WTC11 (cell line): ENCODE measurements around the gene B2M. TPM values are rescaled to one million over a fixed set of nuclear protein-coding genes. Genes with fewer than 3 reads are reported as not detected.

Experiments
- ATAC-seq: fragments of 200-7000 bp; cut with Tn5 transposase; 2 replicates; pipeline ENCODE4 v1.10.0; 2021; ENCODE audit warnings: mild to moderate bottlenecking, moderate library complexity
- CTCF ChIA-PET: fragments of 300-600 bp; sonication (Branson Sonifier 250); formaldehyde crosslinking; loops from one replicate; lab custom pipeline; 2021; ENCODE audit warnings: antibody characterized with exemption; lab: Charles Lee
- POLR2A ChIA-PET: fragments of 350-600 bp; sonication (Branson Sonifier 250); formaldehyde crosslinking; loops from one replicate; lab custom pipeline; 2021; ENCODE audit warnings: antibody characterized with exemption; lab: Charles Lee
- DNase-seq: peaks from one replicate; pipeline ENCODE4 v3.0.0; 2021; ENCODE audit warnings: low spot score
- H3K27ac Mint-ChIP-seq: 2 replicates; pipeline ENCODE4 v1.8.0; 2021; ENCODE audit warnings: mixed read lengths
- H3K27me3 Mint-ChIP-seq: 2 replicates; pipeline ENCODE4 v1.8.0; 2021; ENCODE audit warnings: low read depth, mild to moderate bottlenecking, moderate library complexity, mixed read lengths
- H3K36me3 Mint-ChIP-seq: 2 replicates; pipeline ENCODE4 v1.8.0; 2021; ENCODE audit warnings: mixed read lengths
- H3K4me1 Mint-ChIP-seq: 2 replicates; pipeline ENCODE4 v1.8.0; 2022; ENCODE audit warnings: mixed read lengths
- H3K4me3 Mint-ChIP-seq: 2 replicates; pipeline ENCODE4 v1.8.0; 2021; ENCODE audit warnings: mild to moderate bottlenecking, moderate library complexity, mixed read lengths
- H3K9me3 Mint-ChIP-seq: 2 replicates; pipeline ENCODE4 v1.8.0; 2021; ENCODE audit warnings: mixed read lengths
- HMGA2 ChIP-seq: fragments of 250-450 bp; sonication (Bioruptor Pico); IDR thresholded peaks from 2 replicates; pipeline ENCODE4 v1.4.0; 2021; ENCODE audit warnings: mild to moderate bottlenecking, moderate library complexity
- JUN ChIP-seq: sonication (generic); formaldehyde crosslinking; IDR thresholded peaks from 2 replicates; pipeline ENCODE4 v1.8.0; 2023; ENCODE audit warnings: mild to moderate bottlenecking, missing genetic modification reagents
- MXD4 ChIP-seq: fragments of 250-450 bp; sonication (Bioruptor Pico); IDR thresholded peaks from 2 replicates; pipeline ENCODE4 v1.8.0; 2021; ENCODE audit warnings: mild to moderate bottlenecking, moderate library complexity, borderline replicate concordance
- TP53 ChIP-seq: sonication (generic); formaldehyde crosslinking; IDR thresholded peaks from 2 replicates; pipeline ENCODE4 v1.8.1; 2023; ENCODE audit warnings: mild to moderate bottlenecking, missing genetic modification reagents
- ZNF219 ChIP-seq: sonication (generic); formaldehyde crosslinking; IDR thresholded peaks from 2 replicates; pipeline ENCODE4 v1.8.0; 2023; ENCODE audit warnings: missing genetic modification reagents, mild to moderate bottlenecking, borderline replicate concordance
- total RNA-seq: library from RNA; stranded (reverse); gene quantifications from 3 replicates; pipeline ENCODE4 v1.2.3, GENCODE V29; 2021
- TF ChIP-seq, protein P1 (sequence below): sonication (generic); formaldehyde crosslinking; IDR thresholded peaks from 2 replicates; pipeline ENCODE4 v1.8.0; 2022; ENCODE audit warnings: missing genetic modification reagents
- TF ChIP-seq, protein P2 (sequence below): sonication (generic); formaldehyde crosslinking; IDR thresholded peaks from 2 replicates; pipeline ENCODE4 v1.8.1; 2022; ENCODE audit warnings: mild to moderate bottlenecking, moderate library complexity, missing genetic modification reagents
- TF ChIP-seq, protein P3 (sequence below): sonication (generic); formaldehyde crosslinking; IDR thresholded peaks from 2 replicates; pipeline ENCODE4 v1.8.1; 2022; ENCODE audit warnings: low read depth, mild to moderate bottlenecking, moderate library complexity, missing genetic modification reagents, borderline replicate concordance
- TF ChIP-seq, protein P4 (sequence below): sonication (generic); formaldehyde crosslinking; IDR thresholded peaks from 2 replicates; pipeline ENCODE4 v1.8.1; 2023; ENCODE audit warnings: mild to moderate bottlenecking, missing genetic modification reagents, moderate library complexity
- TF ChIP-seq, protein P5 (sequence below): sonication (generic); formaldehyde crosslinking; IDR thresholded peaks from 2 replicates; pipeline ENCODE4 v1.8.1; 2022; ENCODE audit warnings: missing genetic modification reagents, borderline replicate concordance
- TF ChIP-seq, protein P6 (sequence below): sonication (generic); formaldehyde crosslinking; IDR thresholded peaks from 2 replicates; pipeline ENCODE4 v1.8.1; 2023; ENCODE audit warnings: mild to moderate bottlenecking, missing genetic modification reagents, moderate library complexity
- TF ChIP-seq, protein P7 (sequence below): sonication (generic); formaldehyde crosslinking; IDR thresholded peaks from 2 replicates; pipeline ENCODE4 v1.8.1; 2022; ENCODE audit warnings: low read depth, missing genetic modification reagents, borderline replicate concordance
- TF ChIP-seq, protein P8 (sequence below): sonication (generic); formaldehyde crosslinking; IDR thresholded peaks from 2 replicates; pipeline ENCODE4 v1.8.1; 2023; ENCODE audit warnings: mild to moderate bottlenecking, missing genetic modification reagents

The B2M gene
- total RNA-seq, 1 experiment from 2014 or later, result 88.2 TPM

DNA sequence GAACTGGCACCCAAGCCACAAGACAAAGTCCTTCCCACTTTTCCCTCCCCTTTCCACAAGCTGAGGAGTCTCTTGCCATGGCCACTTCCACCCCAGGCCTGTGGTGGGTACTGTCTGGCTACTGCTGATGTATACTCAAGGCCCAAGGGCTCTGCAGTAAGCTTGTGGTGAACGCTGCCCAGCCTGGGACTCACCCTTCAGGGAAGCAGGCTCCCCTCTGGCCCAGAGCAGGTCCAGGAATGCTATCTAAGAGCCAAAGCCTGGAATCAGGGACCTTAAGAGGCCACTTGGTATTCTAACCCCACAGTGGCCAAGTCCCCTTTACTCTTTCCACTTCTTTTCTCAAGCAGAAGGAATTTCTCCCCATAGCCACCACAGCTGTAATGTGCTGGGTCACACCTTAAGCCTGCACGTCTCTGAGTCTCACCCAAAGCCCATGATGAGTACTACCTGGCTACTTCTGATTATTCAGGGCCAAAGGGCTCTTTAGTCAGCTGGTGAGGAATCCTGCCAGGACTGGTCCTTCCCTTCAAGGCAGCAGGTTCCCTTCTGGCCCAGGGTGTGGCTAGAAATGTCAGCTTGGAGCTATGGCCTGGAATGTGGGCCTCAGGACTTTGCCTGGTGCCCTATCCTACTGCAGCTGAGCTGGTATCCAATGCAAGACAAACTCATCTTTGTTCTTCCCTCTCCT is 4.2 kb upstream of the B2M start (continued):
- TF ChIP-seq, protein P1, sequence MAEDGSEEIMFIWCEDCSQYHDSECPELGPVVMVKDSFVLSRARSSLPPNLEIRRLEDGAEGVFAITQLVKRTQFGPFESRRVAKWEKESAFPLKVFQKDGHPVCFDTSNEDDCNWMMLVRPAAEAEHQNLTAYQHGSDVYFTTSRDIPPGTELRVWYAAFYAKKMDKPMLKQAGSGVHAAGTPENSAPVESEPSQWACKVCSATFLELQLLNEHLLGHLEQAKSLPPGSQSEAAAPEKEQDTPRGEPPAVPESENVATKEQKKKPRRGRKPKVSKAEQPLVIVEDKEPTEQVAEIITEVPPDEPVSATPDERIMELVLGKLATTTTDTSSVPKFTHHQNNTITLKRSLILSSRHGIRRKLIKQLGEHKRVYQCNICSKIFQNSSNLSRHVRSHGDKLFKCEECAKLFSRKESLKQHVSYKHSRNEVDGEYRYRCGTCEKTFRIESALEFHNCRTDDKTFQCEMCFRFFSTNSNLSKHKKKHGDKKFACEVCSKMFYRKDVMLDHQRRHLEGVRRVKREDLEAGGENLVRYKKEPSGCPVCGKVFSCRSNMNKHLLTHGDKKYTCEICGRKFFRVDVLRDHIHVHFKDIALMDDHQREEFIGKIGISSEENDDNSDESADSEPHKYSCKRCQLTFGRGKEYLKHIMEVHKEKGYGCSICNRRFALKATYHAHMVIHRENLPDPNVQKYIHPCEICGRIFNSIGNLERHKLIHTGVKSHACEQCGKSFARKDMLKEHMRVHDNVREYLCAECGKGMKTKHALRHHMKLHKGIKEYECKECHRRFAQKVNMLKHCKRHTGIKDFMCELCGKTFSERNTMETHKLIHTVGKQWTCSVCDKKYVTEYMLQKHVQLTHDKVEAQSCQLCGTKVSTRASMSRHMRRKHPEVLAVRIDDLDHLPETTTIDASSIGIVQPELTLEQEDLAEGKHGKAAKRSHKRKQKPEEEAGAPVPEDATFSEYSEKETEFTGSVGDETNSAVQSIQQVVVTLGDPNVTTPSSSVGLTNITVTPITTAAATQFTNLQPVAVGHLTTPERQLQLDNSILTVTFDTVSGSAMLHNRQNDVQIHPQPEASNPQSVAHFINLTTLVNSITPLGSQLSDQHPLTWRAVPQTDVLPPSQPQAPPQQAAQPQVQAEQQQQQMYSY, result no peak
- TF ChIP-seq, protein P2, sequence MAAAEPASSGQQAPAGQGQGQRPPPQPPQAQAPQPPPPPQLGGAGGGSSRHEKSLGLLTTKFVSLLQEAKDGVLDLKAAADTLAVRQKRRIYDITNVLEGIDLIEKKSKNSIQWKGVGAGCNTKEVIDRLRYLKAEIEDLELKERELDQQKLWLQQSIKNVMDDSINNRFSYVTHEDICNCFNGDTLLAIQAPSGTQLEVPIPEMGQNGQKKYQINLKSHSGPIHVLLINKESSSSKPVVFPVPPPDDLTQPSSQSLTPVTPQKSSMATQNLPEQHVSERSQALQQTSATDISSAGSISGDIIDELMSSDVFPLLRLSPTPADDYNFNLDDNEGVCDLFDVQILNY (CRISPR knock-in tag), result no peak
- no peak for TF ChIP-seq TP53 (CRISPR knock-in tag)

DNA sequence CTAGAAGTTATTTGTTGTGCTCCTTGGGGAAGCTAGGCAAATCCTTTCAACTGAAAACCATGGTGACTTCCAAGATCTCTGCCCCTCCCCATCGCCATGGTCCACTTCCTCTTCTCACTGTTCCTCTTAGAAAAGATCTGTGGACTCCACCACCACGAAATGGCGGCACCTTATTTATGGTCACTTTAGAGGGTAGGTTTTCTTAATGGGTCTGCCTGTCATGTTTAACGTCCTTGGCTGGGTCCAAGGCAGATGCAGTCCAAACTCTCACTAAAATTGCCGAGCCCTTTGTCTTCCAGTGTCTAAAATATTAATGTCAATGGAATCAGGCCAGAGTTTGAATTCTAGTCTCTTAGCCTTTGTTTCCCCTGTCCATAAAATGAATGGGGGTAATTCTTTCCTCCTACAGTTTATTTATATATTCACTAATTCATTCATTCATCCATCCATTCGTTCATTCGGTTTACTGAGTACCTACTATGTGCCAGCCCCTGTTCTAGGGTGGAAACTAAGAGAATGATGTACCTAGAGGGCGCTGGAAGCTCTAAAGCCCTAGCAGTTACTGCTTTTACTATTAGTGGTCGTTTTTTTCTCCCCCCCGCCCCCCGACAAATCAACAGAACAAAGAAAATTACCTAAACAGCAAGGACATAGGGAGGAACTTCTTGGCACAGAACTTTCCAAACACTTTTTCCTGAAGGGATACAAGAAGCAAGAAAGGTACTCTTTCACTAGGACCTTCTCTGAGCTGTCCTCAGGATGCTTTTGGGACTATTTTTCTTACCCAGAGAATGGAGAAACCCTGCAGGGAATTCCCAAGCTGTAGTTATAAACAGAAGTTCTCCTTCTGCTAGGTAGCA is 851 bp upstream of the B2M start:
- Mint-ChIP-seq H3K9me3 (no peaks in the 10 kb centered on the region), H3K4me3 (peak overlapping the region; percentile 94), H3K27ac (no peak overlapping the region), H3K4me1 (peaks cover 13% of the 10 kb centered on the region), H3K27me3 (peaks cover 15% of the 10 kb centered on the region), H3K36me3 (peaks cover 2% of the 10 kb centered on the region; the same call in 1 of the 2 replicates)
- no peak for DNase-seq
- CTCF ChIA-PET, result interaction anchor here (0.5 to 4.5 kb wide), 17 partner anchors 11 to 823 kb away, joined by 3 to 92 read pairs (median 4); partner anchors contain the start of genes SPG11 and TRIM69
- ATAC-seq, result no peak
- POLR2A ChIA-PET, result interaction anchor here (0.5 to 4.0 kb wide), 3 partner anchors 17 to 242 kb away, joined by 3 to 37 read pairs (median 20); partner anchors contain the start of gene SPG11
- TF ChIP-seq, protein P3, sequence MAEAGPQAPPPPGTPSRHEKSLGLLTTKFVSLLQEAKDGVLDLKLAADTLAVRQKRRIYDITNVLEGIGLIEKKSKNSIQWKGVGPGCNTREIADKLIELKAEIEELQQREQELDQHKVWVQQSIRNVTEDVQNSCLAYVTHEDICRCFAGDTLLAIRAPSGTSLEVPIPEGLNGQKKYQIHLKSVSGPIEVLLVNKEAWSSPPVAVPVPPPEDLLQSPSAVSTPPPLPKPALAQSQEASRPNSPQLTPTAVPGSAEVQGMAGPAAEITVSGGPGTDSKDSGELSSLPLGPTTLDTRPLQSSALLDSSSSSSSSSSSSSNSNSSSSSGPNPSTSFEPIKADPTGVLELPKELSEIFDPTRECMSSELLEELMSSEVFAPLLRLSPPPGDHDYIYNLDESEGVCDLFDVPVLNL, result no peak
- no peak for TF ChIP-seq JUN (CRISPR knock-in tag)
- TF ChIP-seq MXD4 (CRISPR knock-in tag), result no peak
- TF ChIP-seq, protein P4, sequence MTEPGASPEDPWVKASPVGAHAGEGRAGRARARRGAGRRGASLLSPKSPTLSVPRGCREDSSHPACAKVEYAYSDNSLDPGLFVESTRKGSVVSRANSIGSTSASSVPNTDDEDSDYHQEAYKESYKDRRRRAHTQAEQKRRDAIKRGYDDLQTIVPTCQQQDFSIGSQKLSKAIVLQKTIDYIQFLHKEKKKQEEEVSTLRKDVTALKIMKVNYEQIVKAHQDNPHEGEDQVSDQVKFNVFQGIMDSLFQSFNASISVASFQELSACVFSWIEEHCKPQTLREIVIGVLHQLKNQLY (CRISPR knock-in tag), result no peak
- TF ChIP-seq, protein P5, sequence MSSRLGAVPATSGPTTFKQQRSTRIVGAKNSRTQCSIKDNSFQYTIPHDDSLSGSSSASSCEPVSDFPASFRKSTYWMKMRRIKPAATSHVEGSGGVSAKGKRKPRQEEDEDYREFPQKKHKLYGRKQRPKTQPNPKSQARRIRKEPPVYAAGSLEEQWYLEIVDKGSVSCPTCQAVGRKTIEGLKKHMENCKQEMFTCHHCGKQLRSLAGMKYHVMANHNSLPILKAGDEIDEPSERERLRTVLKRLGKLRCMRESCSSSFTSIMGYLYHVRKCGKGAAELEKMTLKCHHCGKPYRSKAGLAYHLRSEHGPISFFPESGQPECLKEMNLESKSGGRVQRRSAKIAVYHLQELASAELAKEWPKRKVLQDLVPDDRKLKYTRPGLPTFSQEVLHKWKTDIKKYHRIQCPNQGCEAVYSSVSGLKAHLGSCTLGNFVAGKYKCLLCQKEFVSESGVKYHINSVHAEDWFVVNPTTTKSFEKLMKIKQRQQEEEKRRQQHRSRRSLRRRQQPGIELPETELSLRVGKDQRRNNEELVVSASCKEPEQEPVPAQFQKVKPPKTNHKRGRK (CRISPR knock-in tag), result no peak
- TF ChIP-seq ZNF219 (CRISPR knock-in tag), result no peak
- TF ChIP-seq, protein P6, sequence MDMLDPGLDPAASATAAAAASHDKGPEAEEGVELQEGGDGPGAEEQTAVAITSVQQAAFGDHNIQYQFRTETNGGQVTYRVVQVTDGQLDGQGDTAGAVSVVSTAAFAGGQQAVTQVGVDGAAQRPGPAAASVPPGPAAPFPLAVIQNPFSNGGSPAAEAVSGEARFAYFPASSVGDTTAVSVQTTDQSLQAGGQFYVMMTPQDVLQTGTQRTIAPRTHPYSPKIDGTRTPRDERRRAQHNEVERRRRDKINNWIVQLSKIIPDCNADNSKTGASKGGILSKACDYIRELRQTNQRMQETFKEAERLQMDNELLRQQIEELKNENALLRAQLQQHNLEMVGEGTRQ (CRISPR knock-in tag), result no peak
- TF ChIP-seq, protein P7, sequence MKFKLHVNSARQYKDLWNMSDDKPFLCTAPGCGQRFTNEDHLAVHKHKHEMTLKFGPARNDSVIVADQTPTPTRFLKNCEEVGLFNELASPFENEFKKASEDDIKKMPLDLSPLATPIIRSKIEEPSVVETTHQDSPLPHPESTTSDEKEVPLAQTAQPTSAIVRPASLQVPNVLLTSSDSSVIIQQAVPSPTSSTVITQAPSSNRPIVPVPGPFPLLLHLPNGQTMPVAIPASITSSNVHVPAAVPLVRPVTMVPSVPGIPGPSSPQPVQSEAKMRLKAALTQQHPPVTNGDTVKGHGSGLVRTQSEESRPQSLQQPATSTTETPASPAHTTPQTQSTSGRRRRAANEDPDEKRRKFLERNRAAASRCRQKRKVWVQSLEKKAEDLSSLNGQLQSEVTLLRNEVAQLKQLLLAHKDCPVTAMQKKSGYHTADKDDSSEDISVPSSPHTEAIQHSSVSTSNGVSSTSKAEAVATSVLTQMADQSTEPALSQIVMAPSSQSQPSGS (CRISPR knock-in tag), result no peak
- TF ChIP-seq, protein P8, sequence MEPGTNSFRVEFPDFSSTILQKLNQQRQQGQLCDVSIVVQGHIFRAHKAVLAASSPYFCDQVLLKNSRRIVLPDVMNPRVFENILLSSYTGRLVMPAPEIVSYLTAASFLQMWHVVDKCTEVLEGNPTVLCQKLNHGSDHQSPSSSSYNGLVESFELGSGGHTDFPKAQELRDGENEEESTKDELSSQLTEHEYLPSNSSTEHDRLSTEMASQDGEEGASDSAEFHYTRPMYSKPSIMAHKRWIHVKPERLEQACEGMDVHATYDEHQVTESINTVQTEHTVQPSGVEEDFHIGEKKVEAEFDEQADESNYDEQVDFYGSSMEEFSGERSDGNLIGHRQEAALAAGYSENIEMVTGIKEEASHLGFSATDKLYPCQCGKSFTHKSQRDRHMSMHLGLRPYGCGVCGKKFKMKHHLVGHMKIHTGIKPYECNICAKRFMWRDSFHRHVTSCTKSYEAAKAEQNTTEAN, result no peak
- no peak for TF ChIP-seq HMGA2
- TF ChIP-seq, protein P1, result no peak
